GM23248 (cell line): ENCODE measurements around the gene SPPL2B. TPM values are rescaled to one million over a fixed set of nuclear protein-coding genes. Genes with fewer than 3 reads are reported as not detected.
A peak's percentile ranks its signal among the peaks of the same experiment; 100 is the strongest.

ENCODE experiments used
- DNase-seq: peaks from one replicate; pipeline ENCODE4 v3.0.0-alpha.2; 2015
- H2AFZ ChIP-seq: fragments of 200-600 bp; sonication (generic); 2 replicates; pipeline ENCODE4 v1.6.1; 2016; ENCODE audit warnings: antibody characterized with exemption
- H3F3A ChIP-seq: fragments of 200-600 bp; sonication (generic); 2 replicates; pipeline ENCODE4 v1.6.1; 2016; ENCODE audit warnings: mild to moderate bottlenecking, antibody characterized with exemption, mixed run types; ENCODE audit not compliant: insufficient read depth
- H3K27ac ChIP-seq: fragments of 200-600 bp; sonication (generic); 2 replicates; pipeline ENCODE4 v1.5.1; 2016; ENCODE audit warnings: mild to moderate bottlenecking
- H3K27me3 ChIP-seq: fragments of 200-600 bp; sonication (generic); replicated peaks from 2 replicates; pipeline ENCODE4 v1.6.1; 2016; ENCODE audit warnings: mild to moderate bottlenecking; ENCODE audit not compliant: insufficient read depth
- H3K36me3 ChIP-seq: fragments of 200-600 bp; sonication (generic); 2 replicates; pipeline ENCODE4 v1.6.1; 2016; ENCODE audit warnings: low read depth, mild to moderate bottlenecking
- H3K4me1 ChIP-seq: fragments of 200-600 bp; sonication (generic); 2 replicates; pipeline ENCODE4 v1.6.1; 2016; ENCODE audit warnings: mild to moderate bottlenecking; ENCODE audit not compliant: insufficient read depth
- H3K4me2 ChIP-seq: fragments of 200-600 bp; sonication (generic); one replicate; pipeline ENCODE4 v1.6.1; 2016; ENCODE audit warnings: mild to moderate bottlenecking; ENCODE audit not compliant: unreplicated experiment
- H3K4me3 ChIP-seq: fragments of 200-600 bp; sonication (generic); 2 replicates; pipeline ENCODE4 v1.5.1; 2016; ENCODE audit warnings: mild to moderate bottlenecking
- H3K79me2 ChIP-seq: fragments of 200-600 bp; sonication (generic); 2 replicates; pipeline ENCODE4 v1.6.1; 2016; ENCODE audit warnings: mild to moderate bottlenecking; ENCODE audit not compliant: insufficient read depth
- H3K9ac ChIP-seq: fragments of 200-600 bp; sonication (generic); 2 replicates; pipeline ENCODE4 v1.6.1; 2016; ENCODE audit warnings: mild to moderate bottlenecking
- H3K9me2 ChIP-seq: fragments of 200-600 bp; sonication (generic); 2 replicates; pipeline ENCODE4 v1.6.1; 2016; ENCODE audit warnings: mixed run types, mild to moderate bottlenecking, moderate library complexity; ENCODE audit not compliant: insufficient read depth
- H3K9me3 ChIP-seq: fragments of 200-600 bp; sonication (generic); one replicate; pipeline ENCODE4 v1.6.1; 2017; ENCODE audit warnings: low read depth
- H4K20me1 ChIP-seq: fragments of 200-600 bp; sonication (generic); 2 replicates; pipeline ENCODE4 v1.6.0; 2016; ENCODE audit not compliant: insufficient read depth
- EZH2 ChIP-seq: fragments of 200-600 bp; sonication (generic); IDR thresholded peaks from 2 replicates; pipeline ENCODE4 v1.6.1; 2018; ENCODE audit warnings: antibody characterized with exemption, mild to moderate bottlenecking; ENCODE audit not compliant: insufficient read depth, poor library complexity, severe bottlenecking
- EZH2phosphoT487 ChIP-seq: fragments of 200-600 bp; sonication (generic); IDR thresholded peaks from 2 replicates; pipeline ENCODE4 v1.6.1; 2018; ENCODE audit warnings: antibody characterized with exemption, moderate library complexity, mild to moderate bottlenecking, low read depth; ENCODE audit not compliant: insufficient read depth
- WGBS, 2 experiments: methylation state at CpG; one replicate each; pipeline ENCODE4 v1.1.6; 2015 to 2017; ENCODE audit warnings: low lambda C conversion rate in 2 of 2, low coverage in 1 of 2; ENCODE audit errors: missing lambda C conversion rate in 2 of 2; 5-methylcytosine and 5-hydroxymethylcytosine counted together
- in situ Hi-C: fragments of 300-500 bp; cut with MboI; formaldehyde crosslinking; loops from 2 replicates; pipeline ENCODE4 v1.15.0; 2020
- polyA plus RNA-seq: library from polyadenylated mRNA; unstranded; fragments of >200 nt; fragmentation: Nextera tagmentation; extraction: Ambion mirVana; gene quantifications from 2 replicates; pipeline ENCODE4 v1.2.1, GENCODE V29; 2016
- total RNA-seq: library from RNA; depleted of rRNA; stranded (reverse); fragments of >200 nt; shearing (Covaris generic); gene quantifications from 2 replicates; pipeline ENCODE4 v1.2.3, GENCODE V29; 2014

SPPL2B gene
- total and polyA plus RNA-seq, 2 experiments from 2014 or later: 38.9 to 43.0 TPM

DNA sequence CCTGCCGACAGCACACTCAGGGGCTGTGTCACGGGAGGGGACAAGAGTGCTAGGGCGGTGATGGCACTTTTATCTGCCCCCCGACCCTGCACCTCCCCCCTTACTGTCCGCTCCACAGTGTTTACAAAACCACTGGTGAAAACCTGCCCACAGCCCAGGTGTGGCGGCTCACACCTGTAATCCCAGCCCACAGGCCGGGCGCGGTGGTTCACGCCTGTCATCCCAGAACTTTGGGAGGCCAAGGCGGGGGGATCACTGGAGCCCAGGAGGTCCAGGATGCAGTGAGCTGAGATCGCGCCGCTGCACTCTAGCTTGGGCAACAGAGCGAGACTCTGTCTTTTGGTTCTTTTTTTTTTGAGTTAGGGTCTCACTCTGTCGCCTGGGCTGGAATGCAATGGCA is 32.3 kb upstream of the SPPL2B start:
- no peaks in the 10 kb centered on the region for H3K9me2 ChIP-seq
- H3F3A ChIP-seq: peaks cover 7% of the 10 kb centered on the region
- H3K9ac ChIP-seq: no peak overlapping the region
- H3K4me1 ChIP-seq: peaks cover 9% of the 10 kb centered on the region
- no peak overlapping the region for H3K4me2 ChIP-seq
- H3K36me3 ChIP-seq: no peaks in the 10 kb centered on the region
- peaks cover 2% of the 10 kb centered on the region; the same call in 1 of the 2 replicates for H3K27me3 ChIP-seq
- no peak overlapping the region for H2AFZ ChIP-seq
- in situ Hi-C loops: no loop called here
- H3K27ac ChIP-seq: no peak overlapping the region
- TF ChIP-seq EZH2phosphoT487 (no peak), EZH2 (no peak)
- DNase-seq: no peak
- WGBS, 2 experiments: 90 to 96% methylated on average over 16 of the region's 16 CpGs
- H3K4me3 ChIP-seq: no peak overlapping the region
- no peaks in the 10 kb centered on the region for H3K79me2 ChIP-seq
- no peaks in the 10 kb centered on the region for H4K20me1 ChIP-seq
- no peaks in the 10 kb centered on the region for H3K9me3 ChIP-seq

DNA sequence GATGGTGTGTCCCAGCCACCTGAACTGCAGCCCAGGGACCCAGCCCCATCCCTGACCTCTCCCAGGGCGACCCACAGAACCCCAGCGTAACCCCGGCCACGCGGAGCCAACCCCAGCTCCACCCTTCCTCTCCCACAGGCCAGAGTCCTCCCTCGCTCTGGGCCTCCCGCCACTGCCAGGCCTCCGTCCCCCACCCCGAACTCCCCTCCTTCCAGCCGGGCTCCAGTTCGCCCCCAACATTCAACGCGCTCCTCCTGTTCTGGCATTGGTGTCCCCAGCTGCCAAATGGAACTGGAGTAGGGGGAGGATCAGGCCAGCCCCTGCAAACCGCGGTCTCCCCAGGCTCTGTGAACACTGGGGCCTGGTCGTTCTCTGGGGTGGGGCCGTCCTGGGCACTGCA is 28.0 kb upstream of the SPPL2B start:
- 78 to 83% methylated on average over 11 to 17 of the region's 17 CpGs for WGBS, 2 experiments
- H3K27ac ChIP-seq: no peak overlapping the region
- no peak overlapping the region for H3K4me2 ChIP-seq
- no peak overlapping the region for H3K9ac ChIP-seq
- no peaks in the 10 kb centered on the region for H4K20me1 ChIP-seq
- H3K27me3 ChIP-seq: peaks cover 7% of the 10 kb centered on the region
- no peak for DNase-seq
- no peaks in the 10 kb centered on the region for H3K4me1 ChIP-seq
- H2AFZ ChIP-seq: no peak overlapping the region
- H3K4me3 ChIP-seq: no peak overlapping the region
- TF ChIP-seq EZH2phosphoT487 (no peak), EZH2 (no peak)
- H3K9me3 ChIP-seq: no peaks in the 10 kb centered on the region
- no peaks in the 10 kb centered on the region for H3K36me3 ChIP-seq
- H3F3A ChIP-seq: no peaks in the 10 kb centered on the region
- no peaks in the 10 kb centered on the region for H3K9me2 ChIP-seq
- H3K79me2 ChIP-seq: no peaks in the 10 kb centered on the region
- in situ Hi-C loops: no loop called here

DNA sequence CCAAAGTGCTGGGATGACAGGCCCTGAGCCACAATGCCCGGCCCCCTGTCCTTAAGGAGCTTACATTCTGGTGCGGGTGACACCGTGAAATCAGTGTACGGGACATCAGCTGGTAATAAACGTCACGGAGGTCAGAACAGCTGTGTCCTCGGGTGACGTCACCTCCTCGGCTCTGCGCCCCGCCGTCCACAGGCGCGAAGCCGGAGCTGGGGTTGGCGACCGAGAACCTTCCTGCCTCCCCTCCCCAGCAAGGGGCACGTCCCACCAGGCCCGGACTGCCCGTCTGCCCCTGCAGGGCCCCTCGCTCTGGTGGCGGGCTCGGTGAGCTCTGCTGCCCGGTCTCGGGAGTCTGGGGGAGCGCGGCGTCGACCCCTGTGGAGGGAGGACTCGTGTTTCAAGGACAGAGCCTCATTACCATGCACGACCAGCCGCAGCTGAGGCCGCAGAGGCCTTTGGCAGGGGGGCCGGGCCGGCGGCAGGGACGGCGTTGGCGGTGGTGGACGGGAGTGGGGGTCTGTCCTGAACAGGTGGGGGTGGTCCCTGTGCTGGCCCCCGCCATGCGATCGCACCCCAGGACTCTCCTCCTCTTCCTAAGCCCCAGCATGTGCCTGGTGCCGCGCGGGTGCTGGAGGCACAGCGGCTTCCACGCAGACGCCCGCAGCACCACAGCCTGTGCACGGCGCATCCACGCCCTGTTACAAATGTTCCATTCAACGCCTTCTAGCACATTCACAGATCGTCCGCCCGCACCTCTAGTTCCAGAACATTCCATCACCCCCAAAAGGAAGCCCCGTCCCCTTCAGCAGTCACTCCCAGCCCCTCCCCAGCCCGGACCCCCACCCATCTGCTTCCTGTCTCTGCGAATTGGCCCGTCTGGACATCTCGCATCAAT is 25.9 kb upstream of the SPPL2B start:
- Histone ChIP-seq H3K4me3 (no peak overlapping the region), H3F3A (no peaks in the 10 kb centered on the region), H2AFZ (no peak overlapping the region), H3K9ac (no peak overlapping the region), H3K9me2 (no peaks in the 10 kb centered on the region), H3K79me2 (no peaks in the 10 kb centered on the region), H3K9me3 (no peaks in the 10 kb centered on the region), H3K27me3 (peaks cover 17% of the 10 kb centered on the region), H3K36me3 (no peaks in the 10 kb centered on the region), H3K4me2 (peak overlapping the region; percentile 16), H3K27ac (no peak overlapping the region), H4K20me1 (no peaks in the 10 kb centered on the region), H3K4me1 (no peaks in the 10 kb centered on the region)
- in situ Hi-C loops: no loop called here
- peak; percentile 70 for DNase-seq
- 17 to 20% methylated on average over 53 to 62 of the region's 62 CpGs for WGBS, 2 experiments
- TF ChIP-seq EZH2: no peak
- TF ChIP-seq EZH2phosphoT487: no peak

GRCh38 chr19:2303211-2303798 is 25.2 kb upstream of the SPPL2B start:
- no peak overlapping the region for H3K27ac ChIP-seq
- no peaks in the 10 kb centered on the region for H3K36me3 ChIP-seq
- no peak overlapping the region for H3K4me3 ChIP-seq
- H3K27me3 ChIP-seq: peaks cover 21% of the 10 kb centered on the region
- no peaks in the 10 kb centered on the region for H3K4me1 ChIP-seq
- no peak overlapping the region for H3K4me2 ChIP-seq
- no peaks in the 10 kb centered on the region for H3K9me2 ChIP-seq
- in situ Hi-C loops: no loop called here
- H3K9me3 ChIP-seq: no peaks in the 10 kb centered on the region
- 76 to 78% methylated on average over 18 to 26 of the region's 26 CpGs for WGBS, 2 experiments
- H3F3A ChIP-seq: no peaks in the 10 kb centered on the region
- no peak overlapping the region for H3K9ac ChIP-seq
- H3K79me2 ChIP-seq: no peaks in the 10 kb centered on the region
- no peaks in the 10 kb centered on the region for H4K20me1 ChIP-seq
- TF ChIP-seq EZH2phosphoT487 (no peak), EZH2 (no peak)
- H2AFZ ChIP-seq: no peak overlapping the region
- DNase-seq: no peak
